Cerebellar nuclear complex (tissue), 1 donor: ENCODE results near the gene CDH24.
A peak's percentile ranks its signal among the peaks of the same experiment; 100 is the strongest.
"Not testable (repeated sequence)": the region's sequence is repeated elsewhere in the genome, so short reads cannot be mapped to it uniquely, and the experiment has no call there.

ENCODE experiments used
- DNase-seq, 2 experiments: peaks; one replicate each; lab custom pipeline; 2025; lab: John Stamatoyannopoulos, UW

The CDH24 gene

DNA sequence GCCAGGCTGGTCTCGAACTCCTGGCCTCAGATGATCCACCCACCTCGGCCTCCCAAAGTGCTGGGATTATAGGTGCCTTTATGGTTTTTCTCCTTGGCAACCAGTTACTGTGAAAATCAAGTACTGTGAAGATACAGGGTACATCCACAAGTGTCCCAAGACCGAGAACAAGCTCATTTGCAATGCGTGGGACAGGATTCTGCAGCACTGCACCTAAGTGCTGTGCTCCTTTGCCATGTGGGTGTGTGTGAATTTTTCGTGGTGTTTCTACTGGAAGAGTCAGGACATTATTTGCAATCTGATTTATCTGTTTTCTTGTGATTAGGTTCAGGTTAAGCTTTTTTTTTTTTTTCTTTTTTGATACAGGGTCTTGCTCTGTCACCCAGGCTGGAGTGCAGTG, 40.2 kb downstream of the CDH24 start:
- DNase-seq = no peak

DNA sequence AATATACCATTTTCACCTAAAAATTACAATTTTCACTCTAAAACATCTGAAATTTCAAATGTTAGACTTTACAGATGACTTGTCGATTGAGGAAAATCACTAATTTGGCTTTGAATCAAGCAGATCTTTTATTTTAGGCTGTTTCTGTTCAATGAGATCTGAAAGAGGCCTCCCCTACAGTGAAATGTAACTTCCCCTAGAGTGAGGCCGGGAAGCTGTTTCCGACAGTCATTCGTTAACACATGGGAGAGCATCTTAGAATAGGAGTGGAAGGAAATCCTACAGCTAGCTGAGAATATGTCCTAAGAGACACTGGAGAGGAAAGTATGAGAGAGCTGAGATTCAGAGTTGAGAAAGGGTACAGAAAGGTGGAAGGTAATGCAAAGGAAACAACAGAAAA, 41.7 kb downstream of the CDH24 start:
- no peak for DNase-seq

DNA sequence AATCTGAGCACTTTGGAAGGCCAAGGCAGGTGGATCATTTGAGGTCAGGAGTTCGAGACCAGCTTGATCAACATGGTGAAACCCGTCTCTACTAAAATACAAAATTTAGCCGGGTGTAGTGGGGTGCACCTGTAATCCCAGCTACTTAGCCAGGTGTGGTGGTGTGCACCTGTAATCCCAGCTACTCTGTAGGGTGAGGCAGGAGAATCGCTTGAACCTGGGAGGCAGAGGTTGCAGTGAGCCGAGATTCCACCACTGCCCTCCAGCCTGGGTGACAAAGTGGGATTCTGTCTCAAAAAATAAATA, 43.6 kb downstream of the CDH24 start:
- not testable (repeated sequence) for DNase-seq

DNA sequence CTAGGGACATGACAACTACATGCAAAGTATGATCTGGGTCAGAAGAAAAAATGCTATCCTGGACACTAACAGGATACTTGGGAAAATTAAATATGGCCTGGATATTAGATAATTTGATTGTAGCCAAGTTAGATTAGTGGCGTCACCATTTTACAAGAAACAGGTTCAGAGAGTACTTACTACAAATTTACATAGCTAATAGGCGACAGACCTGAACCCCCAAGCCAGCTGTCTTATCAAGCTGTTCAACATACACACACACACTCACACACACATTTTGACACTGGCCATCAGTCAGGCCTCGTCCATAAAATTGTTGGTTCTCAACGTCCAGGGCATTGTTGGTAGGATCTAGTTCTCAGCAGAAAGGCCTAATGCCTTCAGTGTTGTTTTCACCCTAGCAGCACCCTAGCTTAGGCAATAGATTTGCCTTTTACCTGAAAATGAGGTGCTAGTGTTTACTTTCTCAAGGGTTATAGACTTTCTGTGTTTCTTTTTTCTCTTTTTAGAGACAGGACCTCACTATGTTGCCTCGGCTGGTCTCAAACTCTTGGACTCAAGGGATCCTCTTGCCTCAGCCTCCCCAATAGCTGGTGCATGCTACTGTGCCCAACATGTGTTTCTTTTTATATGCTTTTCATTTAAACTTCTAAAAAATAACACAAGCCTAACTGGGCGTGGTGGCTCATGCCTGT, 44.1 kb downstream of the CDH24 start:
- no peak for DNase-seq

DNA sequence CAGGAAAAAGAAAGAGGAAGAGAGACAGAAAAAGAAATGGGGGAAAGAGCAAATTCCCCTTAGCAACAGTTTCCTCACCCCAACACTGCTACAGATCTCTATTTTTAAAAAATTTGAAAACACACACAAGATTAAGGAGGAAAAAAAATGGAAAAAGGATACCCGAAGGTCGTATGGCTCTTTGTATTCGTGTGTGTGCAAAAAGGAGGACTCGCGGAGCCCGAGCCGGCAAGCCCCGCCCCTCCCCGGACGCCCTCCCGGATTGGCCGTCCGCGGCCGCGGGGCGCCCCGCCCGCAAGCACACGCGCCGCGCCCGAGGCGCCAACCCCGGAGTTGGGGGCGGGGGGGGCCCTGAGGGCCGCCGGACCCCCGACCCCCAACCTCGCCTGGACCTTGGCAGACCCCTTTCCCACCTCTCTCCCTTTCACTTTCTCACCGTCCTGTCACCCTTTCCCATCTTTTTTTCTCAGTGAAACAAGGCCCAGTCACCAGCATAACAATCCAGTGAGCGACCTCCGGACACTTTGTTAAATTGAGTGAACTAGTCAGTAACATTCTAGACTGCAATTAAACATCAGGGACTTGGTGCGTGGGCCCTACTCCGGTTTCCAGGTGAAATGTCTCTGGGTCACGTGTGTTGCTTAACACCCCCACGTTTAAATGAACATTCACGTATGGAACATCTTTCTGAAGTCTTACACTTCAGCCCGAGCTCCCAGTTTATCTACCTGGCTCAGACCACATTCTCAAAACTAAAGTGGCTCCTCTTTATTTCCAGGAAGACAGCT, 47.2 kb downstream of the CDH24 start, which contains the start of gene C14orf93:
C14orf93 (minus strand) TSS at position 205 of the 788 bp plus-strand sequence. CDS start 11,120 bp downstream, outside the sequence.
- DNase-seq = peak in 1 of 2 experiments; percentile 36

DNA sequence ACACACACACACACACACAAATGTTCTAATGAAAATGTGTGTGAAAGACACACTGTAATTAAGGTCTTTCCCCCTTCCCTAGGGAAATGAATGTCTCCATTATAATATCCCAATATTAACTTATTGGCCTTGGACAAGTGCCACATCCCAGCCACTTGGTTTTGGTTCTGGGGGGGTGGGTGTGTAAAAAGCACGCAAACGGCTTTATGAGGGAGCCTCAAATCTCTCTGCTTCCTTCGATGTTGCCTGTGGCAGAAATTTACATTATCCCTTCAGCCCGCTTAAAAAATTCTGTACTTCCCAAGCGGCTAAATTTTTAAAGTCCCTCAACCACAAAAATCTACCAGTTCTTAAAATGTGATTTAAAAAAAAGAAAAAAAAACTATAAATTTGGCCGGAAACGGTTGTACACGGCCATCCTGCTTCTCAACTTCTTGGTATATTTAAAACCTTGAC, 47.8 kb downstream of the CDH24 start:
- DNase-seq = no peak

DNA sequence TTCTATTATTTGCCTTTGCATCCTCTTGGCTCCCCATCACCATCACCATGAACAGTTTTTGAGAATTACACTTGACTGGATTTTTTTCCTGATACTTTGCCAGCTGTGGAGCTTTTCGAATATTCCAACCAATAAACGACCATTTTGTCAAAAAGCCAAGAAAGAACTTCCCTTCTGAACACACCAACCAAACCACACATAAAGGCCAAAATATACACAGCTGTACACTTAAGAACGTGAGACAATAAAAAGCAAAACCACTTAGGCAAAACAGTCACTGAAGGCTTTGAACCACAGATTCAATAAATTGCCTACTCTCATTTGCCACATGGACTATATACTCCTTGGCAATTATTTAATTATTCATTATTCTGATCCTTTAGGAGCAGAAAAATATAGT, 48.5 kb downstream of the CDH24 start:
- DNase-seq = no peak

DNA sequence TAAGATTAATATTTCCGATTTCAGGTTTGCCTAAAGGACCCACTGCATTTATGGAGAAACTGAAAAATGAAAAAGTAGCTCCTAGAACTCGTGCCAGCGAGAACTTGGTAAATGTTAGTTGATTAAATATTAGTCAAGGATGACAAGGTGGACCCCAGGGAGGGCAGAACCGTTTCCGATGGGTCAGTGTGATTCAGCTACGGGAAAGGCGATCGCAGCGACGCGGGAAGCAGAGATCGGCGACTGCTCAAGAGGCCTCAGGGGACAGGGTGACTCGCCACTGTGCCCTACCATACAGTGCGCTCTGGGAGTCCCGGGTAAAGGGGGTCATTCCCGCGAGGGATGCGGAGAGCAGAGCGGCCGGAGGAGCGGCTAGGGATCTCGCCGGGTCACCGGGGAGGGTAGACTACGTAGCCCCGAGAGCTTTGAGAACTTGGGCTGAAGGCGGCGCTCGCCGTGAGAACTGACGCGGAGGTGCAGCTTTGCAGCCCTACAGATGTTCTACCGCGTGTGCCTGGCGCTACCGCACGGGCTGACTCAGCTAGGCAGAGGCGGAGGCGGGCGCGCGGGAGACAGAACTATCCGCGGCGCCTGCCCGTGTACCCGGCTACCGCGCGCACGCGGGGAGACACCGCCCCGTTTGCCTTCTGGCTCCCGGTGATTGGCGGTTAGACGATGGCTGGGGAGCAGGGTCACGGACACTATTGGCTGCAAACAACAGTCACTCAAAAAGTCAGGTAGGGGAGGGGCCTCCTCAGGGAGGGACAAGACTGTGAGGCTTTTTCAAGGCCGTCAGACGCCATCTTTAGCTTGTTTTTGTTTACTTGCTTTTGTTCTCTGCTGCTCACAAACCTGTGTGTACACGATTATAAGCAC, 50.5 kb downstream of the CDH24 start:
- DNase-seq = peak; percentile 94 to 99

DNA sequence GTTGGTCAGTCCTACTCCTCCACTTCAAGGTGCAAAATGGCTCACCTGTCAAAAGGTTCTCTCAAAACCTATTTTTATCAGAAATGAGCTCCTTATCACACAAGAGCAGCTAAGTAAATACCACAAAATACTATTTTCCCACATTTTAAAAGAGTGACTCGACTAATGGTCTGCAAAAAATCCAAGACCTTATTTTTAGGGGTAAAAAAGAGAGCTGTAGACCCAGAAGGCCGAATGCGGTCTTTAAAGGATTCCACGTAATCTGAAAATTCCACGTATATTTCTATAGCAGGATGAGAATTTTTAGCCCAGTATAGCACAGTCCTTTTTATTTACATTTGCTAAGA, 51.2 kb downstream of the CDH24 start:
- DNase-seq = no peak

DNA sequence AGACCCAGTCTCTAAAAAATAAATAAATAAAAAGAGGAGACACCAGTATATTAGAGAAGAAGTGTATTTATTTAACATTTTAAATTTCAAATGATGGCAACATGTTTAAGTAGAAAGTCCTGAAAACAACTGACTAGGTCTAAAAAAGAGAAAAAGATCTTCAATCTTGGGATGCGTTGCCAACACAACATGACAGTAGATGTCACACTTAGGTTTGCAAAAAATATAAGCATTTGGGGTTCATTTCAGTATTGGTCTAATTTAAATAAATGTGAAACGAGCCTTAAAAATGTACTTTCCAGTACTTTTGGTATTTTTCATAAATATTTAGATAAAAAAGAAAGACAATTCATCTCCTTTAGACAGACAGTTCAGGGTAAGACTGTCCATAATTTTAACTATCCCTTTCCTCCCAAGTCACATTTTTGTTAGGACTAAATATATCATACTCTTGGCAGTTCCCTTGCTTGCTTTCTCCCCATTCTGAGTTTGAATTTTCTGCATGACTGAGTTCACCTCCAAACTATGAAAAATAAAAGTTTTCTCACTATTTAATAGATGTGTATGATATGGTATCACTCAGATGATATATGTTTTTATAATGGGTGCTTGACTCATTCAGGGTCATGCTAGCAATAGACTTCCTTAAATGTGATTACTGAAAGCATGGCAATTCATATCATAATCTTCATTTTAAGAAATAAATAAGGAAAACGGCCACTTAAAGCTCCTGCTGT, 51.7 kb downstream of the CDH24 start:
- DNase-seq = no peak

DNA sequence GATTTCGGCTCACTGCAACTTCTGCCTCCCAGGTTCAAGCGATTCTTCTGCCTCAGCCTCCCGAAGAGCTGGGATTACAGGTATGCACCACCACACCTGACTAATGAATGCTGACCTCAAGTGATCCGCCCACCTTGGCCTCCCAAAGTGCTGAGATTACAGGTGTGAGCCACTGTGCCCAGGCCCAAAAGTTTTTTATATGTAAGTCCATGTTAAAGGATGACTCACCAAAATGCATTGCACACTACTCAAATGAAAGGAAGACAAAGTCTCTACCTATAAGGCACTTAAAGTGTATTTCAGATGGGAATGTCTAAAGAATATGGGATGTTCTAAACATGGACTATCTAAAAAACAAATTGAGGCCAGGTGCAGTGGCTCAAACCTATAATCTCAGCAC, 53.0 kb downstream of the CDH24 start:
- not testable (repeated sequence) for DNase-seq

DNA sequence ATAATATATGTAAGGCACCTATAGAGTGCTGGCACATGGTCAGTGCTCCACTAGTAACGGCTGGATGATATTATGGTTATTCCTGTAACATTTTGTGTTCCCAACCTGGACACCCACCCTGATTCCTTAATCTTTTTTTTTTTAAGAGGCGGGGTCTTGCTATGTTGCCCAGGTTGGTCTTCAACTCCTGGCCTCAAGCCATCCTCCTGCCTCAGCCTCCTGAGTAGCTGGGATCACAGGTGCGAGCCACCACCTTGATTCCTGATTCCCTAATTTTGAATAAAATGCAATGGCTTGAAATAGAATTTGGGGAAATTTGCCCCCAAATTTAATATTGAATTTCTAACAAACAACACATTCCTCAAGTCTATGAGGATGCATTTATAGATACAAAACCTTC, 54.7 kb downstream of the CDH24 start:
- DNase-seq = no peak

DNA sequence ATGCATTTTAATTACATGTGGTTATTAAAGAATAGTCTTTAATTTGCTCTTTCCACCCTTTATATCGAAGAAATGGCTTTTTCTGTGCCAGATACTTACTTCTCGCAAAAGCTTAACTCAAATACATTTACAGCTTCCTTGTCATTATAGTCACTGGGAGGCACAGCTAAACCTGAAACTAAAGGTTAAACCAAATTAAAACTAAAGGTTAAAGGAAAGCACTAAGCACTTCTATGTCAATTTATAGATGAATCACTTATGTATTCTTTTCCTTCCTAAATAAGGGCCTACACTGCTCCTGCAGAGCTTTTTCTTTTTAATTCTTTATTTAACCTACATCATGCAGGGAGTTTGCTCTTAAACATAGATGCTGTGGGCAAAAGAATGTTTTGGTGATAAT, 56.5 kb downstream of the CDH24 start:
- no peak for DNase-seq

DNA sequence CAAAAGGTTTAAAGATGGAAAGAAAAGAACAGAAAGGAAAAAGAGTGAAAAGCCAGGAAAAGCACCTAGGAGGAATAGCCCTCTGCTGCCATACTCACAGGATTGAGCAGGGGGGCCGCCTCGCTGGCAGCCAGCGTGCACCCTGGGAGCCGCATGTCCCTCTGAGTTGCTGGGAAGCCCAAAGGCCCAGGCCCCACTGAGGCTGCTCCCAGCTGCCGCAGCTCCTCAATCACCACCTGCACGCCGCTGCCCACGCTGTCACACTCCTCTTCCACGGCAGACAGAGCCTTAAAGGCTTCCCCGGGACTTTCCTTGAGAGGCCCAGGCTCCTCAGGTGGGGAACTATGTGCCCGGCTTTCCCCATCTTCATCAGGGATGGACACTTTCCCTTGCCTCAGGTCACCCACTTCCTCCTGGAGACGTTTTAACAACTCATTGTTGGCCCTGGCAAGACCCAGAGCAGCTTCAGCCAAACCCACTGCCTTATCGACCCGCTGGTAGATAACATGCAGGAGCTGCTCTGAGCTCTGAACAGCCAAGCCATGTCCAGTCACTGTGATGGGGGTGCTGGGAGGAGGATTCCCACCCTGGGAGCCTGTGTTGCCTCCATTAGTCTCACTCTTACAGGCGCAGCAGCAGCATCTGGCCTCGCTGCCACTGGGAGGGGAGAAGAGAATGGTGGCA, 58.8 kb downstream of the CDH24 start:
- DNase-seq = no peak

DNA sequence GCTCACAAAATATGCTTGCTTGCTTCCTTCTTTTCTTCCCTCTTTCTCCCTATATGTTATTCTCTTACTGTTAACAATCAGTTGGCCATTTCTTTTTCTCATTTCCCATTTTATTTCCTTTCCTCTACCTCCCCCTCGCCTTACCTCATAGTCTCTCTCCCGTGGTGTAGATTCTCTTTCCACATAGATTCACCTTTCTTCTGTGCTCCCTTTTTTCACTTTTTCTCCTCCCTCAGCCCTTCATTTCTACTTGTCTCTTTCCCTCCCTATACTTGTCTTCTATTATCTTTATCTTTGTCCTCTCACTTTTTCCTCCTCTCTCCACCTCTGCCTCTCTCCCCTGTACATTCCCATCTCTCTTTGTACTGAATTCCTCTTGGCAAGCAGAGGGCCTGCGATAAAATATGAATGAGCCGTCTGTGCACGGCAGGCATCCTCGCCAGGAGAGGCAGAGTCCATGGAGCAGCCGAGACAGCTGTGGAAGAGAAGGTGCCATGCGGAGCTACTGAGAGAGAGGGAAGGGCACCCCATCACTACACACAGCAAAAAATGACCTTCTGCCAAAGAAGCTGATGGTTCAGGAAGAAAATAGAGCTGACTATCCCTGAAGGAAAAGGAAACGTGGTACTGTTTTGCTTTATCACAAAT, 59.5 kb downstream of the CDH24 start:
- no peak for DNase-seq
